Endometrium (tissue), 2 donors: ENCODE results near the gene TRAP1.

ENCODE experiments used
- FAIRE-seq: peaks from 2 replicates; lab custom pipeline; 2012; peaks lifted over from hg19 to GRCh38; lab: Jason Lieb, UNC
- donor health status: control.
- donor health status: control.

The TRAP1 gene

GRCh38 chr16:3717235-3718018 lies at the start of gene TRAP1:
Gene TRAP1, minus strand, starts transcription at chr16:3717524. Its CDS starts 16 bp downstream, at chr16:3717508.
- FAIRE-seq = no peak

- no peak for FAIRE-seq
Measured at GRCh38 chr16:3766177-3766576, 48.9 kb upstream of the TRAP1 start.

- no peak for FAIRE-seq
Measured at GRCh38 chr16:3764409-3764808, 47.1 kb upstream of the TRAP1 start.

- FAIRE-seq = no peak
Measured at GRCh38 chr16:3762107-3762750, 44.9 kb upstream of the TRAP1 start.

GRCh38 chr16:3761375-3762106 lies 44.2 kb upstream of the TRAP1 start:
- no peak for FAIRE-seq

GRCh38 chr16:3760518-3760917 lies 43.2 kb upstream of the TRAP1 start:
- no peak for FAIRE-seq

- FAIRE-seq = no peak
Measured at GRCh38 chr16:3759736-3760135, 42.4 kb upstream of the TRAP1 start.

GRCh38 chr16:3756113-3756512 lies 38.8 kb upstream of the TRAP1 start:
- FAIRE-seq = no peak

- no peak for FAIRE-seq
Measured at GRCh38 chr16:3755249-3755648, 37.9 kb upstream of the TRAP1 start.

- no peak for FAIRE-seq
Measured at GRCh38 chr16:3754772-3755171, 37.4 kb upstream of the TRAP1 start.

- no peak for FAIRE-seq
Measured at GRCh38 chr16:3754081-3754703, 36.9 kb upstream of the TRAP1 start.

- FAIRE-seq = no peak
Measured at GRCh38 chr16:3752984-3753383, 35.7 kb upstream of the TRAP1 start.

- FAIRE-seq = no peak
Measured at GRCh38 chr16:3751878-3752277, 34.6 kb upstream of the TRAP1 start.

GRCh38 chr16:3748307-3748706 lies 31.0 kb upstream of the TRAP1 start:
- FAIRE-seq = no peak

GRCh38 chr16:3745751-3746355 lies 28.5 kb upstream of the TRAP1 start:
- no peak for FAIRE-seq

GRCh38 chr16:3744018-3744417 lies 26.7 kb upstream of the TRAP1 start:
- no peak for FAIRE-seq

GRCh38 chr16:3740934-3741333 lies 23.6 kb upstream of the TRAP1 start:
- no peak for FAIRE-seq

- FAIRE-seq = no peak
Measured at GRCh38 chr16:3740186-3740585, 22.9 kb upstream of the TRAP1 start.

GRCh38 chr16:3739636-3740035 lies 22.3 kb upstream of the TRAP1 start:
- FAIRE-seq = no peak

- no peak for FAIRE-seq
Measured at GRCh38 chr16:3738541-3738940, 21.2 kb upstream of the TRAP1 start.

GRCh38 chr16:3738128-3738527 lies 20.8 kb upstream of the TRAP1 start:
- no peak for FAIRE-seq

GRCh38 chr16:3737181-3737580 lies 19.9 kb upstream of the TRAP1 start:
- no peak for FAIRE-seq
